Sigmoid colon (tissue), 4 donors: ENCODE measurements around the gene SELENOV.

Experiments
- EP300 ChIP-seq, 4 donors: sonication (generic); formaldehyde crosslinking; IDR thresholded peaks; one replicate each; pipeline ENCODE4 v1.6.1; 2017; ENCODE audit warnings: antibody characterized with exemption in 4 of 4
- POLR2A ChIP-seq, 2 donors: fragments of 450-650 bp; IDR thresholded peaks; one replicate each; pipeline ENCODE4 v1.6.1; 2016; ENCODE audit warnings: antibody characterized with exemption in 2 of 2, mild to moderate bottlenecking in 2 of 2, moderate library complexity in 2 of 2
- POLR2AphosphoS5 ChIP-seq, 4 donors: sonication (generic); formaldehyde crosslinking; IDR thresholded peaks; one replicate each; pipeline ENCODE4 v1.6.1; 2017; ENCODE audit warnings: antibody characterized with exemption in 4 of 4
- TF ChIP-seq, protein P1 (sequence below), 4 experiments: fragments of 450-650 bp in 3 of 4; fragments of 200-600 bp in 1 of 4; IDR thresholded peaks; one replicate each; pipeline ENCODE4 v1.5.1; 2016 to 2019; ENCODE audit warnings: antibody characterized with exemption in 4 of 4, mild to moderate bottlenecking in 3 of 4, moderate library complexity in 2 of 4

DNA sequence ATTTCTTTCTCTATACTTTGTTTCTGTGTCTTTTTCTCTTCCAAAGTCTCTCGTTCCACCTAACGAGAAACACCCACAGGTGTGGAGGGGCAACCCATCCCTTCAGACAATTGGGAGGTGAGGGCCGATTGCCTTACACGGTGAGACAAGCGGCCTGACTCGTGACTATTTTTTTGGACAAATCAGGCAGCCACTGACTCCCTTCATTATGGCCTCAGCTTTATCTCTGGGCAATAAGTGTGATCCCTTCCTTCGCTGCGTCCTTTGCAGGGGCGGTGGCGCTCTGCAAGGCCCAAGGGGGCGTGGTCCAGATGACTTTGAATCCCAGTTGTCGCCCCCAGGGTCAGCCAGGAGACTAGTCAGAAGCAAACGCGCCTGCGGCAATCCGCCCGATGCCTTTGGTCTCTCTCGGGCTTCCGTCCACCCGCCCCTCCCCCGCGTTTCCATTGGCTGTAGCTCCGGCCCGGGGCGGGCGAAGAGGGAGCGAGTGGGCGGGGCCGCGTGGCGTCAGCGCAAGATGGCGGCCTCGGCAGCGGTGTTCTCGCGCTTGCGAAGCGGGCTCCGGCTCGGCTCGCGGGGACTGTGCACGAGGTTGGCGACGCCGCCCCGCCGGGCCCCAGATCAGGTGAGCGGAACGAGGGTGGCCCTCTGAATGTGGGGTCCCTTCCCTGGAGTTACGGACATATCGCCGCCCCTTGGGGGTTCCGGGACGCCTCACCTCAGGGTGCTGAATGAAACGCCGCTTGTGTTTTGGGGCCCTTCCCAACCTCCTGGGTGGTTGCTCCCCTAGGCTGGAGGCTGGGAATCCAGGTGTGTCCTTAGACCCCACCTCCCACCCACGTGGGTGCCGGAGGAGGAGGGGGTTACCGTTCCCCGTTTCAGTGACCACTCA lies 34.4 kb upstream of the SELENOV start, which contains the start of gene TIMM50:
- TF ChIP-seq, protein P1, sequence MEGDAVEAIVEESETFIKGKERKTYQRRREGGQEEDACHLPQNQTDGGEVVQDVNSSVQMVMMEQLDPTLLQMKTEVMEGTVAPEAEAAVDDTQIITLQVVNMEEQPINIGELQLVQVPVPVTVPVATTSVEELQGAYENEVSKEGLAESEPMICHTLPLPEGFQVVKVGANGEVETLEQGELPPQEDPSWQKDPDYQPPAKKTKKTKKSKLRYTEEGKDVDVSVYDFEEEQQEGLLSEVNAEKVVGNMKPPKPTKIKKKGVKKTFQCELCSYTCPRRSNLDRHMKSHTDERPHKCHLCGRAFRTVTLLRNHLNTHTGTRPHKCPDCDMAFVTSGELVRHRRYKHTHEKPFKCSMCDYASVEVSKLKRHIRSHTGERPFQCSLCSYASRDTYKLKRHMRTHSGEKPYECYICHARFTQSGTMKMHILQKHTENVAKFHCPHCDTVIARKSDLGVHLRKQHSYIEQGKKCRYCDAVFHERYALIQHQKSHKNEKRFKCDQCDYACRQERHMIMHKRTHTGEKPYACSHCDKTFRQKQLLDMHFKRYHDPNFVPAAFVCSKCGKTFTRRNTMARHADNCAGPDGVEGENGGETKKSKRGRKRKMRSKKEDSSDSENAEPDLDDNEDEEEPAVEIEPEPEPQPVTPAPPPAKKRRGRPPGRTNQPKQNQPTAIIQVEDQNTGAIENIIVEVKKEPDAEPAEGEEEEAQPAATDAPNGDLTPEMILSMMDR (IDR thresholded peaks at IDR 0.05), result no peak
- TF ChIP-seq EP300 (IDR thresholded peaks at IDR 0.05) (no peak), POLR2A (IDR thresholded peaks at IDR 0.05) (peak; percentile 41 to 43), POLR2AphosphoS5 (IDR thresholded peaks at IDR 0.05) (peak; percentile 82 to 89 (median 83))
